Testis (tissue), 2 donors: ENCODE data around the gene GMCL2.

Experiments
- CTCF ChIP-seq, 3 experiments: fragments of 450-650 bp in 2 of 3; fragments of 200-600 bp in 1 of 3; sonication (generic) in 1 of 3; IDR thresholded peaks; one replicate each; pipeline ENCODE4 v1.5.1; 2016 to 2019; ENCODE audit warnings: antibody characterized with exemption in 3 of 3, mild to moderate bottlenecking in 2 of 3, moderate library complexity in 1 of 3
- POLR2A ChIP-seq: fragments of 450-650 bp; IDR thresholded peaks from one replicate; pipeline ENCODE4 v1.6.1; 2017; ENCODE audit warnings: antibody characterized with exemption, mild to moderate bottlenecking, moderate library complexity

- TF ChIP-seq CTCF (IDR thresholded peaks at IDR 0.05), result no peak
- no peak for TF ChIP-seq POLR2A
Observed at GRCh38 chr5:178228609-178229008, 41.4 kb upstream of the GMCL2 start.
